A673 (cell line): ENCODE results near the gene ENAH. TPM values are rescaled to one million over a fixed set of nuclear protein-coding genes. Genes with fewer than 3 reads are reported as not detected.

Experiments used
- BruUV-seq: library from RNA; stranded (reverse); fragments of 400-500 nt; replicated peaks from 2 replicates; lab custom pipeline; 2021; lab: Mats Ljungman, UMichigan
- CTCF ChIA-PET: fragments of 300-600 bp; sonication (Branson Sonifier 250); formaldehyde crosslinking; loops from one replicate; lab custom pipeline; 2022; ENCODE audit warnings: antibody characterized with exemption; lab: Charles Lee
- POLR2A ChIA-PET: fragments of 300-600 bp; sonication (Branson Sonifier 250); formaldehyde crosslinking; loops from one replicate; lab custom pipeline; 2022; ENCODE audit warnings: antibody characterized with exemption; ENCODE audit not compliant: low non-redundant PET; lab: Charles Lee
- DNase-seq: peaks from one replicate; pipeline ENCODE4 v3.0.0-alpha.2; 2015; ENCODE audit warnings: low spot score
- H3K27ac ChIP-seq: fragments of 200-600 bp; sonication (generic); 2 replicates; pipeline ENCODE4 v1.5.1; 2016; ENCODE audit warnings: mixed run types, low read depth, mild to moderate bottlenecking, mixed read lengths, antibody characterized with exemption, low read length; ENCODE audit not compliant: poor library complexity, severe bottlenecking
- H3K27me3 ChIP-seq: fragments of 200-600 bp; sonication (generic); replicated peaks from 2 replicates; pipeline ENCODE4 v1.6.1; 2017; ENCODE audit warnings: mixed run types, low read depth, mild to moderate bottlenecking, mixed read lengths, antibody characterized with exemption, low read length; ENCODE audit not compliant: insufficient read depth, poor library complexity
- H3K36me3 ChIP-seq: fragments of 200-600 bp; sonication (generic); 2 replicates; pipeline ENCODE4 v1.6.1; 2016; ENCODE audit warnings: mixed run types, mild to moderate bottlenecking, mixed read lengths, antibody characterized with exemption, low read length; ENCODE audit not compliant: insufficient read depth, poor library complexity, severe bottlenecking
- H3K4me1 ChIP-seq: fragments of 200-600 bp; sonication (generic); 2 replicates; pipeline ENCODE4 v1.6.1; 2017; ENCODE audit warnings: mixed run types, mild to moderate bottlenecking, mixed read lengths, antibody characterized with exemption, low read length; ENCODE audit not compliant: insufficient read depth, poor library complexity, severe bottlenecking
- H3K4me3 ChIP-seq: fragments of 200-600 bp; sonication (generic); 2 replicates; pipeline ENCODE4 v1.5.1; 2016; ENCODE audit warnings: low read depth, mixed run types, mild to moderate bottlenecking, mixed read lengths, low read length; ENCODE audit not compliant: poor library complexity, severe bottlenecking
- H3K9me3 ChIP-seq: fragments of 200-600 bp; sonication (generic); 2 replicates; pipeline ENCODE4 v1.6.1; 2016; ENCODE audit warnings: mixed run types, low read depth, mild to moderate bottlenecking, mixed read lengths, antibody characterized with exemption, low read length; ENCODE audit not compliant: poor library complexity, severe bottlenecking
- EZH2 ChIP-seq: fragments of 200-600 bp; sonication (generic); IDR thresholded peaks from 2 replicates; pipeline ENCODE4 v1.6.1; 2017; ENCODE audit warnings: borderline replicate concordance, low read depth, mild to moderate bottlenecking, mixed read lengths, antibody characterized with exemption, low read length; ENCODE audit not compliant: poor library complexity, severe bottlenecking
- intact Hi-C: fragments of 100-400 bp; cut with micrococcal nuclease; formaldehyde crosslinking; loops from one replicate; pipeline ENCODE4 v1.10.0; 2022; ENCODE audit not compliant: unreplicated experiment
- total RNA-seq: library from RNA; stranded (reverse); gene quantifications from 2 replicates; pipeline ENCODE4 v1.2.3, GENCODE V29; 2021
- TF ChIP-seq, protein P1 (sequence below): fragments of 300-800, 200-600 bp; sonication (generic); conservative IDR thresholded peaks from 2 replicates; pipeline ENCODE4 v1.5.1; 2017; ENCODE audit warnings: low read depth, mild to moderate bottlenecking, antibody characterized with exemption, low read length, moderate library complexity, mixed read lengths

ENAH gene
- total RNA-seq, 1 experiment from 2014 or later = 186 TPM

DNA sequence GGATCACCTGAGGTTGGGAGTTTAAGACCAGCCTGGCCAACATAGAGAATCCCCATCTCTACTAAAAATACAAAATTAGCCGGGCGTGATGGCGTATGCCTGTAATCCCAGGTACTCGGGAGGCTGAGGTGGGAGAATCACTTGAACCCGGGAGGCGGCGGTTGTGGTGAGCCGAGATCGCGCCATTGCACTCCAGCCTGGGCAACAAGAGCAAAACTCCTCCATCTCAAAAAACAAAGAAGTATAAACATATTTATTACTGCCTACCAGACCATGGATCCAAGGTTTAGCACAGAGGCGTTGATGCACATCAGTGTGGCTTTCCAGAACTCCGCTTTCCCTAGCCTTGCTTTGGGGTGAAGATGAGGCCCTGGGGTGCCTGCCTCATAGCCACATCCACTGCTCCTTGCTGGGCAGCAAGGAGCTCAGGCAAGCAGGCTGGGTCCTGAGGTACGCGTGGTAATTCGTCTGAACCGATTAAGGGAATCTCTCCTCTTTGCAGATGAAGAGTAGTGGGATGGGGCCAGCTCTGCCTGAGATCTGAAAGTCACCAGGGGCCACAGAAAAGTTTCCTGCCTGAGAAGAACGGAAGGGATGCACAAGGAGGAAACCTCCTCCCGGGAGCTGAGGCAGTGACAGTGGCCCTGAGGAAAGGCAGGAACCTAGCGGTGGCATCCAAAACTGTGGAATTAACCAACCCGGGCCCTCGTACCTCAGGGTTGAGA is 172.8 kb downstream of the ENAH start:
- Histone ChIP-seq H3K4me1 (no peaks in the 10 kb centered on the region), H3K27me3 (no peaks in the 10 kb centered on the region), H3K4me3 (no peak overlapping the region), H3K27ac (no peak overlapping the region), H3K36me3 (no peaks in the 10 kb centered on the region), H3K9me3 (no peaks in the 10 kb centered on the region)
- BruUV-seq = no TSS peak
- ChIA-PET CTCF (interaction anchor here (0.5 to 1.5 kb wide), 3 partner anchors 179 to 292 kb away, joined by 4 to 7 read pairs (median 4); no protein-coding TSS in a partner anchor), POLR2A (no interaction called here)
- TF ChIP-seq EZH2 = no peak
- TF ChIP-seq, protein P1, sequence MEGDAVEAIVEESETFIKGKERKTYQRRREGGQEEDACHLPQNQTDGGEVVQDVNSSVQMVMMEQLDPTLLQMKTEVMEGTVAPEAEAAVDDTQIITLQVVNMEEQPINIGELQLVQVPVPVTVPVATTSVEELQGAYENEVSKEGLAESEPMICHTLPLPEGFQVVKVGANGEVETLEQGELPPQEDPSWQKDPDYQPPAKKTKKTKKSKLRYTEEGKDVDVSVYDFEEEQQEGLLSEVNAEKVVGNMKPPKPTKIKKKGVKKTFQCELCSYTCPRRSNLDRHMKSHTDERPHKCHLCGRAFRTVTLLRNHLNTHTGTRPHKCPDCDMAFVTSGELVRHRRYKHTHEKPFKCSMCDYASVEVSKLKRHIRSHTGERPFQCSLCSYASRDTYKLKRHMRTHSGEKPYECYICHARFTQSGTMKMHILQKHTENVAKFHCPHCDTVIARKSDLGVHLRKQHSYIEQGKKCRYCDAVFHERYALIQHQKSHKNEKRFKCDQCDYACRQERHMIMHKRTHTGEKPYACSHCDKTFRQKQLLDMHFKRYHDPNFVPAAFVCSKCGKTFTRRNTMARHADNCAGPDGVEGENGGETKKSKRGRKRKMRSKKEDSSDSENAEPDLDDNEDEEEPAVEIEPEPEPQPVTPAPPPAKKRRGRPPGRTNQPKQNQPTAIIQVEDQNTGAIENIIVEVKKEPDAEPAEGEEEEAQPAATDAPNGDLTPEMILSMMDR = no peak
- DNase-seq = no peak
- intact Hi-C loops = loop anchor here (1.0 to 5.0 kb wide), 2 partner anchors 172 to 366 kb away; partner anchors contain the start of gene ENAH

- Histone ChIP-seq H3K27ac (no peak overlapping the region), H3K9me3 (no peaks in the 10 kb centered on the region), H3K4me3 (no peak overlapping the region), H3K27me3 (no peaks in the 10 kb centered on the region), H3K4me1 (no peaks in the 10 kb centered on the region), H3K36me3 (no peaks in the 10 kb centered on the region)
- ChIA-PET POLR2A (no interaction called here), CTCF (no interaction called here)
- no TSS peak for BruUV-seq
- intact Hi-C loops = loop anchor here (1.0 to 5.0 kb wide), 2 partner anchors 173 to 367 kb away; partner anchors contain the start of gene ENAH
- no peak for DNase-seq
- TF ChIP-seq EZH2 = no peak
- TF ChIP-seq, protein P1 = no peak
These were observed 173.6 kb downstream of the ENAH start for GRCh38 chr1:225479341-225479740.

- no TSS peak for BruUV-seq
- no peak overlapping the region for H3K27ac ChIP-seq
- H3K9me3 ChIP-seq = no peaks in the 10 kb centered on the region
- CTCF ChIA-PET = interaction anchor here (0.5 kb wide), 1 partner anchor 29 kb away, joined by 3 read pairs; no protein-coding TSS in a partner anchor
- TF ChIP-seq, protein P1 = no peak
- TF ChIP-seq EZH2 = no peak
- no peak for DNase-seq
- intact Hi-C loops = loop anchor here (5.0 kb wide), 1 partner anchor 175 kb away; the partner anchor contains the start of gene ENAH
- H3K27me3 ChIP-seq = no peaks in the 10 kb centered on the region
- no peak overlapping the region for H3K4me3 ChIP-seq
- POLR2A ChIA-PET = no interaction called here
- no peaks in the 10 kb centered on the region for H3K4me1 ChIP-seq
- H3K36me3 ChIP-seq = no peaks in the 10 kb centered on the region
These were observed 175.5 kb downstream of the ENAH start for GRCh38 chr1:225477296-225477911.
